Liver (tissue), 9 donors: ENCODE measurements around the gene ZNF408. TPM values are rescaled to one million over a fixed set of nuclear protein-coding genes. Genes with fewer than 3 reads are reported as not detected.

Experiments used
- DNase-seq: peaks from one replicate; pipeline ENCODE4 v3.0.0-alpha.2; 2017; ENCODE audit warnings: low spot score
- H3K27ac ChIP-seq, 2 donors: one replicate each; pipeline ENCODE4 v1.7.0; 2013; ENCODE audit warnings: inconsistent platforms in 2 of 2, low read length in 2 of 2, control low read depth in 1 of 2, low read depth in 1 of 2, mild to moderate bottlenecking in 1 of 2
- H3K27me3 ChIP-seq, 4 donors: one replicate each; pipeline versions ENCODE4 v1.6.1 to v1.7.0; 2013; ENCODE audit warnings: low read length in 3 of 4, inconsistent platforms in 1 of 4, mild to moderate bottlenecking in 1 of 4, moderate library complexity in 1 of 4; ENCODE audit not compliant: control insufficient read depth in 4 of 4, insufficient read depth in 4 of 4
- H3K36me3 ChIP-seq, 4 donors: one replicate each; pipeline versions ENCODE4 v1.6.1 to v1.7.0; 2013; ENCODE audit warnings: low read length in 3 of 4, mild to moderate bottlenecking in 3 of 4, low read depth in 1 of 4, moderate library complexity in 1 of 4; ENCODE audit not compliant: control insufficient read depth in 4 of 4, insufficient read depth in 3 of 4
- H3K4me1 ChIP-seq, 4 donors: one replicate each; pipeline versions ENCODE4 v1.6.1 to v1.7.0; 2013; ENCODE audit warnings: low read length in 3 of 4, mild to moderate bottlenecking in 3 of 4, moderate library complexity in 1 of 4; ENCODE audit not compliant: control insufficient read depth in 4 of 4, insufficient read depth in 4 of 4
- H3K4me3 ChIP-seq, 3 donors: one replicate each; pipeline versions ENCODE4 v1.6.1 to v1.7.0; 2013; ENCODE audit warnings: low read length in 3 of 3, control low read depth in 1 of 3, low read depth in 1 of 3, mild to moderate bottlenecking in 1 of 3
- H3K9ac ChIP-seq, 2 donors: one replicate each; pipeline ENCODE4 v1.7.0; 2013; ENCODE audit warnings: low read length in 2 of 2, mild to moderate bottlenecking in 2 of 2, moderate library complexity in 2 of 2, control low read depth in 1 of 2, low read depth in 1 of 2
- H3K9me3 ChIP-seq, 4 donors: one replicate each; pipeline versions ENCODE4 v1.6.1 to v1.7.0; 2013; ENCODE audit warnings: low read length in 3 of 4; ENCODE audit not compliant: control insufficient read depth in 4 of 4
- ATF3 ChIP-seq: IDR thresholded peaks from 2 replicates; pipeline ENCODE4 v1.6.1; 2016; ENCODE audit warnings: antibody characterized with exemption
- CTCF ChIP-seq: fragments of 150-350 bp; IDR thresholded peaks from 2 replicates; pipeline ENCODE4 v1.5.1; 2017; ENCODE audit warnings: improper control_type of control experiment, low read depth, low read length; ENCODE audit not compliant: missing input control
- EGR1 ChIP-seq, 2 donors: IDR thresholded peaks; 2 replicates each; pipeline ENCODE4 v1.6.1; 2016 to 2018; ENCODE audit warnings: antibody characterized with exemption in 2 of 2, low read depth in 2 of 2
- FOXA1 ChIP-seq: IDR thresholded peaks from 2 replicates; pipeline ENCODE4 v1.6.1; 2016; ENCODE audit warnings: antibody characterized with exemption
- FOXA2 ChIP-seq: IDR thresholded peaks from 2 replicates; pipeline ENCODE4 v1.6.1; 2016; ENCODE audit warnings: antibody characterized with exemption
- GABPA ChIP-seq, 2 donors: IDR thresholded peaks in 1 of 2; conservative IDR thresholded peaks in 1 of 2; 2 replicates each; pipeline ENCODE4 v1.6.1; 2016; ENCODE audit warnings: antibody characterized with exemption in 2 of 2, mild to moderate bottlenecking in 1 of 2, moderate library complexity in 1 of 2
- HNF4A ChIP-seq, 2 donors: conservative IDR thresholded peaks; 2 replicates each; pipeline ENCODE4 v1.6.1; 2016; ENCODE audit warnings: antibody characterized with exemption in 2 of 2, mild to moderate bottlenecking in 2 of 2
- HNF4G ChIP-seq: IDR thresholded peaks from 2 replicates; pipeline ENCODE4 v1.6.1; 2016; ENCODE audit warnings: antibody characterized with exemption
- JUND ChIP-seq, 2 donors: IDR thresholded peaks; 2 replicates each; pipeline ENCODE4 v1.6.1; 2016; ENCODE audit warnings: antibody characterized with exemption in 2 of 2
- MAX ChIP-seq: IDR thresholded peaks from 2 replicates; pipeline ENCODE4 v1.6.1; 2016; ENCODE audit warnings: antibody characterized with exemption
- NR2F2 ChIP-seq: IDR thresholded peaks from 2 replicates; pipeline ENCODE4 v1.6.1; 2016; ENCODE audit warnings: antibody characterized with exemption
- REST ChIP-seq: IDR thresholded peaks from 2 replicates; pipeline ENCODE4 v1.6.1; 2016; ENCODE audit warnings: antibody characterized with exemption, mild to moderate bottlenecking
- RXRA ChIP-seq, 2 donors: IDR thresholded peaks; 2 replicates each; pipeline ENCODE4 v1.6.1; 2017 to 2018; ENCODE audit warnings: antibody characterized with exemption in 2 of 2, mild to moderate bottlenecking in 1 of 2
- SP1 ChIP-seq: IDR thresholded peaks from 2 replicates; pipeline ENCODE4 v1.6.1; 2018; ENCODE audit warnings: antibody characterized with exemption, mild to moderate bottlenecking
- TAF1 ChIP-seq: conservative IDR thresholded peaks from 2 replicates; pipeline ENCODE4 v1.6.1; 2016; ENCODE audit warnings: antibody characterized with exemption, mild to moderate bottlenecking
- YY1 ChIP-seq: IDR thresholded peaks from 2 replicates; pipeline ENCODE4 v1.6.1; 2016; ENCODE audit warnings: antibody characterized with exemption, mild to moderate bottlenecking
- WGBS: extraction: QIAGEN DNeasy Blood & Tissue Kit; methylation state at CpG from one replicate; pipeline ENCODE4 v1.1.7; 2013; 5-methylcytosine and 5-hydroxymethylcytosine counted together
- polyA plus RNA-seq, 2 donors: library from polyadenylated mRNA; stranded (reverse) in 1 of 2; unstranded in 1 of 2; fragments of 200-250 nt in 1 of 2; fragments of >200 nt in 1 of 2; fragmentation: Nextera tagmentation in 1 of 2; extraction: Ambion mirVana in 1 of 2; gene quantifications; one replicate each; pipeline versions ENCODE4 v1.2.1 to v1.2.3, GENCODE V29; 2013 to 2015
- total RNA-seq, 2 donors: library from RNA; depleted of rRNA; stranded (reverse); fragments of >200 nt; gene quantifications; one replicate each; pipeline ENCODE4 v1.2.3, GENCODE V29; 2014
- TF ChIP-seq, protein P1 (sequence below): IDR thresholded peaks from 2 replicates; pipeline ENCODE4 v1.6.1; 2016; ENCODE audit warnings: antibody characterized with exemption
- donor health status: healthy.
- donor health status: healthy.
- donor health status: healthy.
- donor health status: healthy.
- donor health status: healthy.

The ZNF408 gene
- total and polyA plus RNA-seq, 4 donors = 3.4 to 8.4 (median 5.5) TPM

- H3K9me3 ChIP-seq = no peaks in the 10 kb centered on the region
- 71% methylated on average over 1 of the region's 1 CpG for WGBS
- TF ChIP-seq MAX (no peak), CTCF (no peak), RXRA (IDR thresholded peaks at IDR 0.05) (no peak)
- H3K4me1 ChIP-seq = peaks cover 0 to 19% (median 9%) of the 10 kb centered on the region in 4 donors
- H3K9ac ChIP-seq = no peak overlapping the region
- no peaks in the 10 kb centered on the region for H3K27me3 ChIP-seq
- H3K4me3 ChIP-seq = no peak overlapping the region
- DNase-seq = no peak
- H3K36me3 ChIP-seq = peaks cover 13 to 56% (median 39%) of the 10 kb centered on the region in 4 donors
- no peak overlapping the region for H3K27ac ChIP-seq
Measured at GRCh38 chr11:46733234-46733633, 32.4 kb downstream of the ZNF408 start.

GRCh38 chr11:46736146-46736545 is 35.3 kb downstream of the ZNF408 start:
- no peak for DNase-seq
- Histone ChIP-seq H3K27ac (peak overlapping the region; percentile 55 to 63), H3K4me1 (peaks cover 0 to 10% (median 2%) of the 10 kb centered on the region in 4 donors), H3K27me3 (no peaks in the 10 kb centered on the region), H3K4me3 (no peak overlapping the region), H3K9me3 (no peaks in the 10 kb centered on the region), H3K9ac (no peak overlapping the region), H3K36me3 (peaks cover 15 to 61% (median 44%) of the 10 kb centered on the region in 4 donors)
- WGBS = 81% methylated on average over 7 of the region's 7 CpGs
- TF ChIP-seq YY1 (no peak), TAF1 (no peak), EGR1 (IDR thresholded peaks at IDR 0.05; ENCODE audit: low read depth in 2 of 2) (no peak), HNF4G (no peak), FOXA2 (no peak), SP1 (no peak), REST (no peak), ATF3 (no peak), MAX (no peak), JUND (IDR thresholded peaks at IDR 0.05) (no peak), HNF4A (conservative IDR thresholded peaks at IDR 0.05) (no peak), FOXA1 (no peak), NR2F2 (no peak), RXRA (IDR thresholded peaks at IDR 0.05) (no peak), GABPA (IDR thresholded peaks at IDR 0.05 in 1 of 2, conservative IDR thresholded peaks at IDR 0.05 in 1 of 2) (no peak)
- TF ChIP-seq, protein P1, sequence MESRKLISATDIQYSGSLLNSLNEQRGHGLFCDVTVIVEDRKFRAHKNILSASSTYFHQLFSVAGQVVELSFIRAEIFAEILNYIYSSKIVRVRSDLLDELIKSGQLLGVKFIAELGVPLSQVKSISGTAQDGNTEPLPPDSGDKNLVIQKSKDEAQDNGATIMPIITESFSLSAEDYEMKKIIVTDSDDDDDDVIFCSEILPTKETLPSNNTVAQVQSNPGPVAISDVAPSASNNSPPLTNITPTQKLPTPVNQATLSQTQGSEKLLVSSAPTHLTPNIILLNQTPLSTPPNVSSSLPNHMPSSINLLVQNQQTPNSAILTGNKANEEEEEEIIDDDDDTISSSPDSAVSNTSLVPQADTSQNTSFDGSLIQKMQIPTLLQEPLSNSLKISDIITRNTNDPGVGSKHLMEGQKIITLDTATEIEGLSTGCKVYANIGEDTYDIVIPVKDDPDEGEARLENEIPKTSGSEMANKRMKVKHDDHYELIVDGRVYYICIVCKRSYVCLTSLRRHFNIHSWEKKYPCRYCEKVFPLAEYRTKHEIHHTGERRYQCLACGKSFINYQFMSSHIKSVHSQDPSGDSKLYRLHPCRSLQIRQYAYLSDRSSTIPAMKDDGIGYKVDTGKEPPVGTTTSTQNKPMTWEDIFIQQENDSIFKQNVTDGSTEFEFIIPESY = no peak
